NCI-H2171 treated with DMSO at 0.1 percent for 48 hours (cell line): ENCODE data around the gene TMED5.
"Not testable (repeated sequence)": the region's sequence is repeated elsewhere in the genome, so short reads cannot be mapped to it uniquely, and the experiment has no call there.

Source experiments
- DNase-seq: peaks from one replicate; lab custom pipeline; 2025; lab: John Stamatoyannopoulos, UW

The TMED5 gene

GRCh38 chr1:93171549-93172034 is 8.6 kb downstream of the TMED5 start:
- no peak for DNase-seq

- DNase-seq: not testable (repeated sequence)
Measured at GRCh38 chr1:93170141-93170678, 10.0 kb downstream of the TMED5 start.

GRCh38 chr1:93167006-93167405 is 13.2 kb downstream of the TMED5 start:
- no peak for DNase-seq

- DNase-seq: not testable (repeated sequence)
Measured at GRCh38 chr1:93165895-93166294, 14.3 kb downstream of the TMED5 start.

- DNase-seq: no peak
Measured at GRCh38 chr1:93164816-93165215, 15.4 kb downstream of the TMED5 start.

DNA sequence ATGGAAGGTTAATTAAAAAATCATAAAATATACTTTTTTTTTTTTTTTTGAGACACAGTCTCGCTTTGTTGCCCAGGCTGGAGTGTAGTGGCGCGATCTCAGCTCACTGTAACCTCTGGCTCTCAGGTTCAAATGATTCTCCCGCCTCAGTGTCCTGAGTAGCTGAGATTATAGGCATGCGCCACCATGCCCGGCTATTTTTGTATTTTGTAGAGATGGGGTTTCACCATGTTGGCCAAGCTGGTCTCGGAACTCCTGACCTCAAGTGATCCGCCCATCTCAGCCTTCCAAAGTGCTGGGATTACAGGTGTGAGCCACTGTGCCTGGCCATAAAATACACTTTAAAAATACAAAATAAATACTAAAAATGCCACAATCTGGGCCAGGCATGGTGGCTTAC is 16.9 kb downstream of the TMED5 start:
- not testable (repeated sequence) for DNase-seq

- DNase-seq: no peak
Measured at GRCh38 chr1:93159337-93159736, 20.9 kb downstream of the TMED5 start.

GRCh38 chr1:93155335-93155734 is 24.9 kb downstream of the TMED5 start:
- no peak for DNase-seq

GRCh38 chr1:93154898-93155297 is 25.3 kb downstream of the TMED5 start:
- DNase-seq: no peak

GRCh38 chr1:93152835-93153234 is 27.4 kb downstream of the TMED5 start:
- no peak for DNase-seq

- no peak for DNase-seq
Measured at GRCh38 chr1:93151474-93151873, 28.7 kb downstream of the TMED5 start.

DNA sequence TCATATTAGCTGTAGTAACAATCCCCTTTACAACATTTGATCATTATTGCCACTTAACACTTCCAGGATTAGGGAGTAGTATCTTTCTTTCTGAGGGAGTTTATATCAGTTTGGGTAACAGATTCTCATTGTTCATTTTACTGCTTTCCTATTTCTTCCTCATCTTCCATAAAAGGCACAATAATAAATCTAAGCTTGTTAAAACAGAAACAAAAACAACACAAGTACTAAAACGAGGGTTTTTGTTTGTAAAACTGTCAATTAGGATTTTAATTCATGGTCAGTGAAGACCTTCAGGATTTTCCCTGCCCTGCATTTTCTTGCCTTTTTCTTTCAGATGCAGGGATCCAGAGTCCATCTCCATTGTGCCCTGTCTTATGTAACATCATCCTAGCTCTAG is 29.5 kb downstream of the TMED5 start:
- no peak for DNase-seq

DNA sequence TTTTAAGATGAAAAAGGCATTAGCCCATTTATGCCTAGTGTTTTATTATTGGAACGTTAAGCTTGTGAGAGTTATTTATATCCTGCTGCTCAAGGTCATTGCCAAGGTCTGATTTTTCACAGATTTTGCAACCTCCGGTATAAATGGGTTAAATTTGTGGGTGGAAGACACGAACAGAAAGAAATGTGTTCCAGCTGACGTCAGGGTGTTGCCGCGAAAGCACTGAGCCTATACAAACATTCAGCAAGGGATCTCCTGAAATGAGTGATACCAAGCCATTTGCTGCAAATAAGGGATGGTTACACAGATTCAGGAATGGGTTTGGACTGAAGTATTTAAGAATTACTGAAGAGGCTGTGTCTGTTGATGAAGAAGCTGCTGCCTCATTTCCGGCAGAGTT is 32.2 kb downstream of the TMED5 start:
- DNase-seq: no peak

- DNase-seq: no peak
Measured at GRCh38 chr1:93143769-93144168, 36.4 kb downstream of the TMED5 start.

DNA sequence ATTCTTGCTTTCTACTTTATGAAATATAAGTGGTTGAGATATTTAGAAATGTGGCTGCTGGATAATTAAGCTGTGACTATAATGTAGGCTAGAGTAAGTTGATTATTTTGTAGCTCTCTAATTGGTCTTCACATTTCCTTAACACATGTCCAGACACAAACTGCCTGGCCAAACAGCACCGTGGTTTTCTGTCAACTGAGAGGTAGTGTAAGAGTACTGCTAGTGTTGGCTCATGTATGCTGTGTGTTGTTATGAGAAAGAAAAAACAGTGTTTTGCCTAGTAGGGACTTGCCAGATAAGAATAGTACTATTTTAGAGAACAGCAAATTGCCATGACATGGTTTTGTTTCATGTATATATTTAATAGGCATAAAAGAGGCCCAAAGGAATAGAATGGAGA is 37.1 kb downstream of the TMED5 start:
- no peak for DNase-seq

DNA sequence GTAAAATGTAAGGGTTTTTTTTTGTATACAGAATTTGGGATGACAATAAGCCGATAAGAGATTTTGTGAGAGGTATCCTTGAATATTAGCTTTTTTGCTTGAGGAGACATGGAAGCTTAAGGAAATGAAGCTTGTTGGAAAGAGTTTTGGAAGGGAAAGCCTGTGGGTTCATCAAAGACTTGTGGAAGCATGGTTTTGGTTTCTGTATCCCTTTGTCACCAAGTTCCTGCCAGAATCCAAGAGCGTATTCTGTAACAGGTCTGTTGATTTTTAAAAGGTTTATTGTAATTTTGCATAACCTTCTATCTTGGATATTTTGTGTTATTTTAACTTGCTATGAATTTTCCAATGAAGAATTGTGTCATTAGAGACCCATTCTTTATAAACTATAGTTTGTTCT is 38.1 kb downstream of the TMED5 start:
- DNase-seq: no peak

DNA sequence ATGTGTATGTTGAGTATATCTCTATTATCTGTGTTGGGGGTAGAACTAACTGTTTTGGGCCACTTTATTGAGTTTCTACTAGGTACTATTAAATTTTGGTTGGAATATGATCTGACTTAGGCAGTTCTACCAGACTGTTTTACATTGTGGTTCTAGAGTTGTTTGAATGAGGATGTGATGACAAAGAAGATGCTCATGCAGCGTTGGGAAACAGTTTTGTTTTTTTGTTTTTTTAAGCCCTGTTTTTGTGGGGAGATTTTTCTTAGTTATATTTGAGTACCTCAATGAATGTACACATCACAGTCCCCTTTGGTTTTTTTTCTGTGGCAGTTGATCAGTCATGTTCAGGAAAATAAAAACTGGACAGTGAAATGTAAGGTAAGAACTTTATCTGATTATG is 40.1 kb downstream of the TMED5 start:
- no peak for DNase-seq

- DNase-seq: no peak
Measured at GRCh38 chr1:93137604-93138292, 42.5 kb downstream of the TMED5 start.

DNA sequence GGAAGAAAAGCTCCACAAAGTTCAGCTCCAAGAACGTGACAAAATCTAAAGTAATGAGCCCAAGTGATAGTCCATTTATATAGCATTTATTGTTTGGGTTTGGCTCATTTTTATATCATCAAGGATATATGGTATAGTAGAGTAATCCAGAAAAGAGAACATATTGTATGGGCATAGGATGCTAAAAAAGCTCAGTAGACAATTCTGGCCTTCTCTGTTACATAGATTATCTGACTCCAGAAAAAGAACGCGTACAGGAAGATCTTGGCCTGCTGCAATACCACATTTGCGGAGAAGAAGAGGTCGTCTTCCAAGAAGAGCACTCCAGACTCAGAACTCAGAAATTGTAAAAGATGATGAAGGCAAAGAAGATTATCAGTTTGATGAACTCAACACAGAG is 43.8 kb downstream of the TMED5 start:
- no peak for DNase-seq

GRCh38 chr1:93132638-93133037 is 47.6 kb downstream of the TMED5 start:
- no peak for DNase-seq

DNA sequence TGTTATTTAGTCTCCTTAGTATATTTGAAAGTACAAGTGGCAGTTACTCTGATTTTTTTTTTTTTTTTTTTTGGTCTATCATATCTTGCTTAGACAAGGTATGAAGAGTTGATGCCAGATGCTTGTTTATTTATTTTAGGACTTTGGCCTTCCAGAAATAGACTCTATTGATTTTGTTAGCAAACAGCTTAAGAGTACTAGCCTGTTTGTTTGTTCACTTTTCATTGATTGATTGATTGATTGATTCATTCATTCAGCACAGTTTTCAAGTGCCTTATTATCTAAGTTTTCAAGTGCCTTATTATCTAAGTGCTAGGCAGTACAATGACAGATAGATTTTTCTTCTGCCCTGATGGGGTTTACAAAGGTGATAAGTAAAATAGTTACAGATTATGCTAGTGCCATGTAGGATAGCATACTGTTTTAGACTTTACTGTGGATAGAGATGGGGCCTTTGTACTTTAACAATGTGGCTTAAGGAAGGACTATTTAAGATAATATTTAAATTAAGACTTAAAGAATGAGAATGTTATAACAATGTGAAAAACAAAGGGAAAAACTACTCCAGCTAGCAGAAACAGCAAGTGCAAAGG is 50.6 kb downstream of the TMED5 start:
- DNase-seq: no peak

GRCh38 chr1:93124556-93125355 is 55.5 kb downstream of the TMED5 start:
- no peak for DNase-seq
